H1 (cell line): ENCODE data around the gene RDH5. TPM values are rescaled to one million over a fixed set of nuclear protein-coding genes. Genes with fewer than 3 reads are reported as not detected.

Source experiments
- EGR1 ChIP-seq: IDR thresholded peaks from 2 replicates; pipeline ENCODE4 v1.6.1; 2011; ENCODE audit warnings: low read depth, low read length, borderline replicate concordance
- JUN ChIP-seq: IDR thresholded peaks from 2 replicates; pipeline ENCODE4 v1.6.1; 2011; ENCODE audit warnings: low read depth, mild to moderate bottlenecking, improper control_type of control experiment, low read length
- JUND ChIP-seq: IDR thresholded peaks from 2 replicates; pipeline ENCODE4 v1.6.1; 2011; ENCODE audit warnings: mild to moderate bottlenecking, improper control_type of control experiment, low read length
- PHF8 ChIP-seq: fragments of 200-600 bp; sonication (generic); conservative IDR thresholded peaks from 2 replicates; pipeline ENCODE4 v1.7.1; 2012; ENCODE audit warnings: low read depth, mild to moderate bottlenecking, inconsistent platforms, low read length, moderate library complexity
- RBBP5 ChIP-seq: IDR thresholded peaks from 2 replicates; pipeline ENCODE4 v1.7.1; 2012; ENCODE audit warnings: low read depth, mild to moderate bottlenecking, inconsistent platforms, low read length, moderate library complexity, borderline replicate concordance
- SIN3A ChIP-seq, 2 experiments: IDR thresholded peaks in 1 of 2; conservative IDR thresholded peaks in 1 of 2; 2 replicates each; pipeline ENCODE4 v1.6.1; 2011 to 2012; ENCODE audit warnings: low read length in 2 of 2, improper control_type of control experiment in 1 of 2, low read depth in 1 of 2, mild to moderate bottlenecking in 1 of 2
- TAF1 ChIP-seq: IDR thresholded peaks from 2 replicates; pipeline ENCODE4 v1.6.1; 2011; ENCODE audit warnings: mild to moderate bottlenecking, low read depth, low read length
- YY1 ChIP-seq: IDR thresholded peaks from 2 replicates; pipeline ENCODE4 v1.6.1; 2011; ENCODE audit warnings: low read depth, mild to moderate bottlenecking, low read length
- polyA plus RNA-seq, 7 experiments: library from polyadenylated mRNA; depleted of rRNA in 3 of 7; stranded (reverse) in 5 of 7; unstranded in 2 of 7; fragments of >200 nt in 5 of 7; fragments of 200-250 nt in 2 of 7; gene quantifications; 1 replicate in 5 of 7; 2 replicates in 1 of 7; 4 replicates in 1 of 7; pipeline versions ENCODE4 v1.2.1 to v1.2.3, GENCODE V29; 2011 to 2013; ENCODE audit warnings: missing spikeins in 2 of 7, mixed read lengths in 2 of 7
- total RNA-seq: library from RNA; stranded (reverse); fragmentation: NEBNext Ultra II Directional; extraction: Animal tissue kit (Norgen Biotek cat#: 25700); gene quantifications from 2 replicates; pipeline ENCODE4 v1.2.1, GENCODE V29; 2021
- TF ChIP-seq, protein P1 (sequence below): IDR thresholded peaks from 2 replicates; pipeline ENCODE4 v1.6.1; 2012; ENCODE audit warnings: inconsistent platforms
- TF ChIP-seq, protein P2 (sequence below): IDR thresholded peaks from 2 replicates; pipeline ENCODE4 v1.6.1; 2011; ENCODE audit warnings: low read length, improper control_type of control experiment
- TF ChIP-seq, protein P3 (sequence below): IDR thresholded peaks from 2 replicates; pipeline ENCODE4 v1.6.1; 2011; ENCODE audit warnings: low read depth, mild to moderate bottlenecking, low read length; ENCODE audit not compliant: insufficient read depth
- TF ChIP-seq, protein P4 (sequence below): IDR thresholded peaks from 2 replicates; pipeline ENCODE4 v1.6.1; 2012; ENCODE audit warnings: inconsistent platforms

Gene RDH5
- total and polyA plus RNA-seq, 2 of the 8 experiments (the other 6 are each of a cell fraction or from before 2014, with no cell fraction given) = 4.2 to 6.0 TPM

DNA sequence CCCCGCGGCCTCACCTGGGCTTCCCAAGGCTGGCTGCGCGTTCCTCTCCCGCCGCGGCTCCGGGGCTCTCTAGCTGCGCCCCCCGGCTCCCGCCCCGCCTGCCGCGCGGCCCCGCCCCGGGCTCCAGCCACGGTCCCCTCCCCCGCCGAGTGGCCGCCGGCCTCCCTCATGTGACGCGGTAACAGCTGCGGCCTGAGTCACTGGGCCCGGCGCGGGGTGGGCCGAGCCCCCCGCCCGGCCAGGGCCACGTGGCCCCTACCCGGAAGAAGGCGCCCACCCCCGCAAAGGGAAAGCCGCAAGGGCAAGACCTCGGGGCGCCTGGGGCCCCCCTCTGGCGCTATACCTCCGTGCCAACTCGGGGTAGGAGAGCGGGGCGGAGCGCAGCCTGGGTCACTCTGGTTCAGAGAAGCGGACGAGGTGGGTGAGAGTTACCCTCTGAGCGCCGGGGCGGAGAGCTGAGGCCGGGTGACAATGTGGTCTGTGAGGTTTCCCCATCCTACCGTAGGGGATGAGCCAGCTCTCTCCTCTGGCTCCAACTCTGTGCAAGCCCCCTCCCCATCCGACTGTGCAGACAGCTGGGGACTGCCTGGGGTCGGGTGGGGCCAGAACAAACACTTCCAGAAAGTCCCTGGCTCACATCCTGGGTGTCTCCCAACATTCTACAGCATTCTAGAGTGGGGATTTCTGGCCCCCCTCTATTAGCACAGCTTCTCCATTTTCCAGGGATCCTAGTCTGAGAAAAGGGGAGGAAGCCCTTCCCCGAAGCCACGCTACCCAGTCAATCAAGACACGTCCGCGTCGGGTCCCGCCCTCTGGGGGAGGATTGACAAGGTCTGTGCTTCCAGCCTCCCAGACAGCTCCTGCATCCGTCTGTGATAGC is 9.0 kb downstream of the RDH5 start, which contains the start of gene CD63 (continued):
- TF ChIP-seq JUND (peak; percentile 63; the same call in 1 of the 2 replicates), RBBP5 (peak; percentile 63; the same call in 1 of the 2 replicates), JUN (no peak), PHF8 (peak; percentile 45; the same call in 1 of the 2 replicates), EGR1 (peak; percentile 92), YY1 (no peak), SIN3A (conservative IDR thresholded peaks at IDR 0.05 in 1 of 2, IDR thresholded peaks at IDR 0.05 in 1 of 2; ENCODE audit: low read depth in 1 of 2, low read length in 2 of 2) (peak; percentile 78; a peak in 3 of 4 replicates), TAF1 (peak; percentile 44)
- TF ChIP-seq, protein P1, sequence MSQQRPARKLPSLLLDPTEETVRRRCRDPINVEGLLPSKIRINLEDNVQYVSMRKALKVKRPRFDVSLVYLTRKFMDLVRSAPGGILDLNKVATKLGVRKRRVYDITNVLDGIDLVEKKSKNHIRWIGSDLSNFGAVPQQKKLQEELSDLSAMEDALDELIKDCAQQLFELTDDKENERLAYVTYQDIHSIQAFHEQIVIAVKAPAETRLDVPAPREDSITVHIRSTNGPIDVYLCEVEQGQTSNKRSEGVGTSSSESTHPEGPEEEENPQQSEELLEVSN = no peak
- TF ChIP-seq, protein P2, sequence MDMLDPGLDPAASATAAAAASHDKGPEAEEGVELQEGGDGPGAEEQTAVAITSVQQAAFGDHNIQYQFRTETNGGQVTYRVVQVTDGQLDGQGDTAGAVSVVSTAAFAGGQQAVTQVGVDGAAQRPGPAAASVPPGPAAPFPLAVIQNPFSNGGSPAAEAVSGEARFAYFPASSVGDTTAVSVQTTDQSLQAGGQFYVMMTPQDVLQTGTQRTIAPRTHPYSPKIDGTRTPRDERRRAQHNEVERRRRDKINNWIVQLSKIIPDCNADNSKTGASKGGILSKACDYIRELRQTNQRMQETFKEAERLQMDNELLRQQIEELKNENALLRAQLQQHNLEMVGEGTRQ = peak; percentile 64
- TF ChIP-seq, protein P3, sequence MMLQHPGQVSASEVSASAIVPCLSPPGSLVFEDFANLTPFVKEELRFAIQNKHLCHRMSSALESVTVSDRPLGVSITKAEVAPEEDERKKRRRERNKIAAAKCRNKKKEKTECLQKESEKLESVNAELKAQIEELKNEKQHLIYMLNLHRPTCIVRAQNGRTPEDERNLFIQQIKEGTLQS = 0 out of 2 replicates have a peak, but pooled peaks have one; percentile 28
- TF ChIP-seq, protein P4, sequence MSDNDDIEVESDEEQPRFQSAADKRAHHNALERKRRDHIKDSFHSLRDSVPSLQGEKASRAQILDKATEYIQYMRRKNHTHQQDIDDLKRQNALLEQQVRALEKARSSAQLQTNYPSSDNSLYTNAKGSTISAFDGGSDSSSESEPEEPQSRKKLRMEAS = peak; percentile 82
- TF ChIP-seq, all 59 proteins: peak for 15
